GM18870 (cell line): Measurements from ENCODE around the gene RGMA.
"Not testable (repeated sequence)": the region's sequence is repeated elsewhere in the genome, so short reads cannot be mapped to it uniquely, and the experiment has no call there.

Experiments
- ATAC-seq: cut with Tn5 transposase; IDR thresholded peaks from one replicate; pipeline ENCODE4 v1.9.1; 2021; ENCODE audit warnings: moderate library complexity; ENCODE audit not compliant: unreplicated experiment

Gene RGMA

GRCh38 chr15:93068581-93069199 lies 20.3 kb downstream of the RGMA start:
- no peak for ATAC-seq

- ATAC-seq = no peak
These were observed 21.3 kb downstream of the RGMA start for GRCh38 chr15:93067649-93068085.

GRCh38 chr15:93066834-93067648 lies 22.0 kb downstream of the RGMA start:
- ATAC-seq = no peak

- ATAC-seq = no peak
These were observed 22.8 kb downstream of the RGMA start for GRCh38 chr15:93066224-93066681.

GRCh38 chr15:93065641-93066045 lies 23.4 kb downstream of the RGMA start:
- ATAC-seq = no peak

GRCh38 chr15:93063796-93064690 lies 25.0 kb downstream of the RGMA start:
- no peak for ATAC-seq

GRCh38 chr15:93063262-93063671 lies 25.7 kb downstream of the RGMA start:
- ATAC-seq = no peak

- not testable (repeated sequence) for ATAC-seq
These were observed 26.3 kb downstream of the RGMA start for GRCh38 chr15:93062628-93063261.

- ATAC-seq = no peak
These were observed 28.4 kb downstream of the RGMA start for GRCh38 chr15:93060336-93061248.

GRCh38 chr15:93059442-93059841 lies 29.6 kb downstream of the RGMA start:
- no peak for ATAC-seq

- ATAC-seq = no peak
These were observed 30.0 kb downstream of the RGMA start for GRCh38 chr15:93058904-93059427.

GRCh38 chr15:93058128-93058527 lies 30.9 kb downstream of the RGMA start:
- ATAC-seq = no peak

GRCh38 chr15:93057618-93058017 lies 31.4 kb downstream of the RGMA start:
- no peak for ATAC-seq

- no peak for ATAC-seq
These were observed 32.2 kb downstream of the RGMA start for GRCh38 chr15:93056836-93057235.

GRCh38 chr15:93055211-93055610 lies 33.8 kb downstream of the RGMA start:
- ATAC-seq = no peak

- ATAC-seq = no peak
These were observed 36.7 kb downstream of the RGMA start for GRCh38 chr15:93052090-93052879.

- ATAC-seq = no peak
These were observed 37.5 kb downstream of the RGMA start for GRCh38 chr15:93051236-93052089.

GRCh38 chr15:93050648-93051047 lies 38.4 kb downstream of the RGMA start:
- ATAC-seq = no peak
